Body of pancreas (tissue), 4 donors: ENCODE data around the gene TOMM6. TPM values are rescaled to one million over a fixed set of nuclear protein-coding genes. Genes with fewer than 3 reads are reported as not detected.

Experiments
- ATAC-seq: fragments of 150-250 bp; one replicate; pipeline ENCODE4 v1.9.1; 2016
- DNase-seq, 4 donors: peaks; one replicate each; pipeline ENCODE4 v3.0.0-alpha.2; 2019
- H3K27ac ChIP-seq, 4 donors: fragments of 200-600 bp; sonication (generic); 1 replicate in 3 of 4; 2 replicates in 1 of 4; pipeline versions ENCODE4 v1.5.1 to v1.6.1; 2016 to 2019; ENCODE audit warnings: mild to moderate bottlenecking in 1 of 4, mixed read lengths in 1 of 4, moderate library complexity in 1 of 4
- H3K27me3 ChIP-seq, 2 donors: fragments of 200-600 bp; sonication (generic); one replicate each; pipeline ENCODE4 v1.6.0; 2016; ENCODE audit warnings: mild to moderate bottlenecking in 1 of 2
- H3K36me3 ChIP-seq, 2 donors: fragments of 200-600 bp; sonication (generic); replicated peaks in 1 of 2; 2 replicates each; pipeline ENCODE4 v1.5.1; 2016; ENCODE audit warnings: low read depth in 2 of 2; ENCODE audit not compliant: insufficient read depth in 1 of 2
- H3K4me1 ChIP-seq: fragments of 200-600 bp; sonication (generic); one replicate; pipeline ENCODE4 v1.6.0; 2016
- H3K4me3 ChIP-seq, 2 donors: fragments of 200-600 bp; sonication (generic); 1 replicate in 1 of 2; 2 replicates in 1 of 2; pipeline ENCODE4 v1.5.1; 2016 to 2019
- H3K9me3 ChIP-seq, 3 donors: fragments of 200-600 bp; sonication (generic); 1 replicate in 2 of 3; 2 replicates in 1 of 3; pipeline ENCODE4 v1.5.1; 2016
- POLR2A ChIP-seq, 3 donors: fragments of 450-650 bp; IDR thresholded peaks; one replicate each; pipeline ENCODE4 v1.6.1; 2016; ENCODE audit warnings: antibody characterized with exemption in 3 of 3, mild to moderate bottlenecking in 2 of 3
- WGBS, 2 donors: methylation state at CpG; one replicate each; pipeline ENCODE4 v1.1.5; 2017; 5-methylcytosine and 5-hydroxymethylcytosine counted together
- intact Hi-C: fragments of 100-400 bp; cut with DNase I; formaldehyde crosslinking; loops from one replicate; pipeline ENCODE4 v1.15.1; 2023
- total RNA-seq, 2 donors: library from RNA; depleted of rRNA; stranded (reverse); fragments of >200 nt; gene quantifications; one replicate each; pipeline ENCODE4 v1.1.0, GENCODE V29; 2016
- TF ChIP-seq, protein P1 (sequence below), 7 experiments: fragments of 450-650 bp in 4 of 7; fragments of 200-600 bp in 3 of 7; sonication (generic) in 3 of 7; IDR thresholded peaks; one replicate each; pipeline ENCODE4 v1.5.1; 2016 to 2019; ENCODE audit warnings: antibody characterized with exemption in 7 of 7

The TOMM6 gene
- total RNA-seq, 2 donors from 2014 or later: 83.5 to 127 TPM

DNA sequence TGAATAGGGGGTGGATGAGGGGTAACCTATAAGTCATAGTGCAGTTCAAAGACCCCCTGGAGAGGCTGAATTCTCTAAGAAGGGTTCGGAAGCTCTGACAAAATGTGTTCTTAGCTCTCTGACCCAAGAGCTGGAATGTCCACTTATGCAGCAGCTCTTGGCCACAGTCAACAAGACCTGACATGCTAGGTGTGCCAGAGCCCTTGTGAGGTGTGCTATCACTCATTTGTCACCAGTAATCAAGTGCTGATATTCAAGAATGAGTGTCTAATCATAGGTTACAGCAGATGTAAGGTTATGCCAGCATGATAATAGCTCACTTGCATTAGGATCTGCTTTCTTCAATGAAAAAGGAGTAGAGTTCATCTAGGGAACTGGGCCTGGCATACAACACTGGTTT lies 28.1 kb downstream of the TOMM6 start:
- DNase-seq: no peak
- Histone ChIP-seq H3K4me3 (no peak overlapping the region), H3K27me3 (no peaks in the 10 kb centered on the region), H3K36me3 (no peaks in the 10 kb centered on the region), H3K27ac (no peak overlapping the region), H3K9me3 (no peaks in the 10 kb centered on the region), H3K4me1 (no peaks in the 10 kb centered on the region)
- intact Hi-C loops: no loop called here
- no peak for ATAC-seq
- 88 to 100% methylated on average over 1 of the region's 1 CpG for WGBS, 2 donors
- TF ChIP-seq, protein P1, sequence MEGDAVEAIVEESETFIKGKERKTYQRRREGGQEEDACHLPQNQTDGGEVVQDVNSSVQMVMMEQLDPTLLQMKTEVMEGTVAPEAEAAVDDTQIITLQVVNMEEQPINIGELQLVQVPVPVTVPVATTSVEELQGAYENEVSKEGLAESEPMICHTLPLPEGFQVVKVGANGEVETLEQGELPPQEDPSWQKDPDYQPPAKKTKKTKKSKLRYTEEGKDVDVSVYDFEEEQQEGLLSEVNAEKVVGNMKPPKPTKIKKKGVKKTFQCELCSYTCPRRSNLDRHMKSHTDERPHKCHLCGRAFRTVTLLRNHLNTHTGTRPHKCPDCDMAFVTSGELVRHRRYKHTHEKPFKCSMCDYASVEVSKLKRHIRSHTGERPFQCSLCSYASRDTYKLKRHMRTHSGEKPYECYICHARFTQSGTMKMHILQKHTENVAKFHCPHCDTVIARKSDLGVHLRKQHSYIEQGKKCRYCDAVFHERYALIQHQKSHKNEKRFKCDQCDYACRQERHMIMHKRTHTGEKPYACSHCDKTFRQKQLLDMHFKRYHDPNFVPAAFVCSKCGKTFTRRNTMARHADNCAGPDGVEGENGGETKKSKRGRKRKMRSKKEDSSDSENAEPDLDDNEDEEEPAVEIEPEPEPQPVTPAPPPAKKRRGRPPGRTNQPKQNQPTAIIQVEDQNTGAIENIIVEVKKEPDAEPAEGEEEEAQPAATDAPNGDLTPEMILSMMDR (IDR thresholded peaks at IDR 0.05): no peak

DNA sequence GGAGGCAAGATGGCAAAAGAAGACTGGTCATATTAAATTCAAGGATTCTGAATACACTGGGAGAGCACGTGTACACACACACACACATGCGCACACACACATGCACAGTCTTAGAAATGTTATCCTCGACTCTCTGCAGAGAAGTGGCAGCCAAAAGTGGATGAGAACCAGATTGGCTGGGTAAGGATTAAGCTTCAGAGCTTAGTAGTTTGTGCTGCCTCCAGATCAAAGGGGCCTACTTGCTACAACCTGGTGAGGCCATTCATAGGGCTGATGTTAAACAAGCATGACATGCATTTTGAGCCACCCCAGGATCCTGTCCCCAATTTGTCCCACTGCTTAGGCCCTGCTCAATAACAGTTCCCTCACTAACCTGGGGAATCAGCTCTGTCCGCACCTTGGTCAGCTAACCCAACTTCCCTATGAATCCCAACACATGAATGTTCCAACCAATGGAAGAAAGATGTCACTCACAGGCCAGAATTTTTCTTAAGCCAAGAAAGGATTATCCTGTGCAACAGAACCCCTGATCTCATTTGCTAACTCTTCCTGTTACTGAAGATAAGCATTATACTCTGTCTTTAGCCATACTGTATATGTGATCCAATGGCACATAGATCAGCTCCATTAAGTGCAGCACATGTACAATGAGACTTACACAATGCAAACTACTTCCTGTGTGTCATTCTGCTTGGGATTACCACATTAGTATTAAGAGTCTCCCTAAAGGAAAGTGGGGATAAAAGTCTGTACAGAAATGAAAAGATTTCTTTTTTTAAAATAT lies 31.0 kb downstream of the TOMM6 start:
- Histone ChIP-seq H3K27ac (no peak overlapping the region), H3K27me3 (no peaks in the 10 kb centered on the region), H3K4me3 (no peak overlapping the region), H3K9me3 (no peaks in the 10 kb centered on the region), H3K4me1 (no peaks in the 10 kb centered on the region), H3K36me3 (no peaks in the 10 kb centered on the region)
- intact Hi-C loops: no loop called here
- ATAC-seq (no peak), DNase-seq (no peak)
- TF ChIP-seq, protein P1 (IDR thresholded peaks at IDR 0.05): no peak
- TF ChIP-seq POLR2A (IDR thresholded peaks at IDR 0.05): no peak
- 69 to 73% methylated on average over 4 of the region's 4 CpGs for WGBS, 2 donors

DNA sequence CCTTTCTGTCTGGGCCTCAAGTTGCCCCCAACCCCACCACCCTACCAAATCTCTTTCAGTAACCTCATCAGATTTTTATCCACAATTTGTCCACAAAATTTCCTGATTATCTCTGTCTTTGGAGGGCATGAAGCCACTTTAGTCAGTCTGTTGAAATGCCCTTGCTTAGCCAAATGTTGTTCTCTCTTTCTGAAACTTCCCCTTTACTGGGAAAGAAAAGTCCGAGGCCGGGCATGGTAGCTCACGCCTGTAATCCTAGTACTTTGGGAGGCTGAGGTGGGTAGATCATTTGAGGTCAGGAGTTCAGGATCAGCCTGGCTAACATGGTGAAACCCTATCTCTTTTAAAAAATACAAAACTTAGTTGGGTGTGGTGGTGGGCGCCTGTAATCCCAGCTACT lies 33.8 kb downstream of the TOMM6 start:
- Histone ChIP-seq H3K4me3 (no peak overlapping the region), H3K27ac (no peak overlapping the region), H3K4me1 (no peaks in the 10 kb centered on the region), H3K27me3 (no peaks in the 10 kb centered on the region), H3K36me3 (no peaks in the 10 kb centered on the region), H3K9me3 (no peaks in the 10 kb centered on the region)
- WGBS, 2 donors: 82 to 85% methylated on average over 4 of the region's 4 CpGs
- intact Hi-C loops: no loop called here
- DNase-seq: no peak
- TF ChIP-seq, protein P1 (IDR thresholded peaks at IDR 0.05): no peak
- TF ChIP-seq POLR2A (IDR thresholded peaks at IDR 0.05): no peak
- ATAC-seq: no peak

DNA sequence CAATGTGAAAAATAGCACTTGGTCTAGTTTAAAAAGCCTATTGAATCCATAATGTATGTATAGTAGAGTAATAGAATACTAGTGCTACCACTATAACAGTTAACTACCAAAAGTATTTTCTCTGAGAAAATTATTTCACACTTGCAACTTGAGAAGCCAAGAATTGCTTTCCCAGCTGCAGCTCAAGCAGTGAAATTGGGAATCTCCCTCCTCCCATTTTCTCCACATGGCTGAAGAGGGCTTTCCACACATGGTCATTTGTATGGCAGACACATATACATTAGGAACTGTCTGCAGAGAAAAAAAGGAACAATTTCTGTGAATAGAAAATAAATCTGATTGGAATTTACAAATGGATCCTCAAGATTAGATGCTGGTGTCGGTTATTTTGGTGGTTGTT lies 34.5 kb downstream of the TOMM6 start:
- no peak for TF ChIP-seq POLR2A (IDR thresholded peaks at IDR 0.05)
- TF ChIP-seq, protein P1 (IDR thresholded peaks at IDR 0.05): no peak
- 96 to 100% methylated on average over 1 of the region's 1 CpG for WGBS, 2 donors
- intact Hi-C loops: no loop called here
- H3K27me3 ChIP-seq: no peaks in the 10 kb centered on the region
- ATAC-seq: no peak
- no peaks in the 10 kb centered on the region for H3K9me3 ChIP-seq
- no peak overlapping the region for H3K4me3 ChIP-seq
- H3K27ac ChIP-seq: no peak overlapping the region
- no peak for DNase-seq
- H3K4me1 ChIP-seq: no peaks in the 10 kb centered on the region
- no peaks in the 10 kb centered on the region for H3K36me3 ChIP-seq

DNA sequence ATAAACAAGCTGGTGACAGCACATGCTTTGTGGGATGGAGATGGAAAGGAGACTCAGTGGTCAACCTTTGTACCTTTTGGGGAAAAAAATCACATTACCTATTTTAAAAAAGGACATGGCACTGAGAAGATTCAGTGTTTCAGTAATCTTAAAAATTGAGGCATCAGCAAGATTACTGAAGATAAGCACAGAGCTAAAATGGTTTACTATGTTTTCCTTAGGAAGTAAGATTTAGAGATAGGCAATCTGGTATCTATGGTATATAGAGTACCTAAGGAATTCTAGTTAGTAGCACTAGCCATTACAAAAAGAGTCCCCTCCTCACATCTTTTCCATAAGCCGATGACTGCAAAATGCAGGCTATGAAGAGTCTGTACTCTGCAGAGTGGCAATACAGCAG lies 35.7 kb downstream of the TOMM6 start:
- TF ChIP-seq POLR2A (IDR thresholded peaks at IDR 0.05): no peak
- TF ChIP-seq, protein P1 (IDR thresholded peaks at IDR 0.05): no peak
- ATAC-seq (no peak), DNase-seq (no peak)
- no peaks in the 10 kb centered on the region for H3K36me3 ChIP-seq
- no peaks in the 10 kb centered on the region for H3K27me3 ChIP-seq
- WGBS, 2 donors: 79 to 95% methylated on average over 1 of the region's 1 CpG
- H3K4me1 ChIP-seq: no peaks in the 10 kb centered on the region
- no peak overlapping the region for H3K4me3 ChIP-seq
- H3K27ac ChIP-seq: no peak overlapping the region
- intact Hi-C loops: no loop called here
- no peaks in the 10 kb centered on the region for H3K9me3 ChIP-seq
